Dedifferentiated amniotic fluid mesenchymal stem cell (primary cell): ENCODE data around the gene SHKBP1.
A peak's percentile ranks its signal among the peaks of the same experiment; 100 is the strongest.

Experiments used
- DNase-seq: peaks from one replicate; pipeline ENCODE4 v3.0.0-alpha.2; 2016; ENCODE audit errors: extremely low spot score

SHKBP1 gene

GRCh38 chr19:40601134-40601974 lies 24.7 kb downstream of the SHKBP1 start, which contains the start of gene LTBP4:
TSS of gene LTBP4 (plus strand) at chr19:40601369. CDS start at chr19:40601388, 19 bp downstream.
- DNase-seq = no peak

GRCh38 chr19:40603071-40603388 lies 26.4 kb downstream of the SHKBP1 start:
- DNase-seq = no peak

GRCh38 chr19:40603389-40604170 lies 26.9 kb downstream of the SHKBP1 start:
- DNase-seq = peak; percentile 94

- no peak for DNase-seq
Observed at GRCh38 chr19:40604171-40604646, 27.5 kb downstream of the SHKBP1 start.

GRCh38 chr19:40604647-40605215 lies 28.1 kb downstream of the SHKBP1 start:
- no peak for DNase-seq

- DNase-seq = peak; percentile 31
Observed at GRCh38 chr19:40605216-40605971, 28.7 kb downstream of the SHKBP1 start.

- DNase-seq = no peak
Observed at GRCh38 chr19:40607311-40608239, 30.9 kb downstream of the SHKBP1 start.

GRCh38 chr19:40608240-40608621 lies 31.6 kb downstream of the SHKBP1 start:
- DNase-seq = no peak

- DNase-seq = no peak
Observed at GRCh38 chr19:40608957-40609356, 32.3 kb downstream of the SHKBP1 start.

- no peak for DNase-seq
Observed at GRCh38 chr19:40609561-40610395, 33.1 kb downstream of the SHKBP1 start.

- DNase-seq = no peak
Observed at GRCh38 chr19:40610396-40611064, 33.9 kb downstream of the SHKBP1 start.

GRCh38 chr19:40611096-40611495 lies 34.4 kb downstream of the SHKBP1 start:
- no peak for DNase-seq

GRCh38 chr19:40611900-40612698 lies 35.4 kb downstream of the SHKBP1 start:
- no peak for DNase-seq

- DNase-seq = no peak
Observed at GRCh38 chr19:40612831-40613689, 36.4 kb downstream of the SHKBP1 start.

- DNase-seq = peak; percentile 48
Observed at GRCh38 chr19:40613690-40614621, 37.3 kb downstream of the SHKBP1 start.
